K562 (cell line): ENCODE measurements around the gene HYPK. TPM values are rescaled to one million over a fixed set of nuclear protein-coding genes. Genes with fewer than 3 reads are reported as not detected.

Experiments
- BDP1 ChIP-seq: IDR thresholded peaks from 3 replicates; pipeline ENCODE4 v1.6.1; 2011; ENCODE audit not compliant: insufficient read length, insufficient read depth
- EP400 ChIP-seq: fragments of 450-650 bp; IDR thresholded peaks from 2 replicates; pipeline ENCODE4 v1.6.1; 2017; ENCODE audit warnings: antibody characterized with exemption, mild to moderate bottlenecking, moderate library complexity
- FOXA1 ChIP-seq: fragments of 450-650 bp; IDR thresholded peaks from 2 replicates; pipeline ENCODE4 v1.6.1; 2016; ENCODE audit warnings: mild to moderate bottlenecking, borderline replicate concordance
- HCFC1 ChIP-seq: IDR thresholded peaks from 2 replicates; pipeline ENCODE4 v1.6.1; 2012; ENCODE audit warnings: low read depth, low read length, improper control_type of control experiment
- KDM2B ChIP-seq: fragments of 250-450 bp; sonication (Bioruptor Pico); IDR thresholded peaks from 2 replicates; pipeline ENCODE4 v1.8.0; 2021; ENCODE audit warnings: mild to moderate bottlenecking, moderate library complexity
- MEIS2 ChIP-seq: fragments of 450-650 bp; IDR thresholded peaks from 2 replicates; pipeline ENCODE4 v1.6.1; 2014; ENCODE audit warnings: mild to moderate bottlenecking; ENCODE audit not compliant: partially characterized antibody
- NFATC3 ChIP-seq: fragments of 450-650 bp; IDR thresholded peaks from 2 replicates; pipeline ENCODE4 v1.6.1; 2017; ENCODE audit warnings: mild to moderate bottlenecking
- SMARCC2 ChIP-seq: fragments of 450-650 bp; IDR thresholded peaks from 2 replicates; pipeline ENCODE4 v1.6.1; 2017; ENCODE audit warnings: antibody characterized with exemption, moderate library complexity, mild to moderate bottlenecking, low read depth
- SNIP1 ChIP-seq: fragments of 450-650 bp; IDR thresholded peaks from 2 replicates; pipeline ENCODE4 v1.7.1; 2017; ENCODE audit warnings: low read depth, mild to moderate bottlenecking
- TOE1 ChIP-seq, 2 experiments: fragments of 450-650 bp in 1 of 2; sonication (generic) in 1 of 2; formaldehyde crosslinking in 1 of 2; IDR thresholded peaks; 2 replicates each; pipeline versions ENCODE4 v1.7.1 to v1.8.0; 2016 to 2022; ENCODE audit warnings: borderline replicate concordance in 2 of 2, mild to moderate bottlenecking in 2 of 2, antibody characterized with exemption in 1 of 2, inconsistent platforms in 1 of 2, low read depth in 1 of 2, missing genetic modification reagents in 1 of 2, moderate library complexity in 1 of 2
- U2AF1 ChIP-seq: fragments of 200-400 bp; formaldehyde crosslinking; optimal IDR thresholded peaks from 2 replicates; pipeline ENCODE3; 2017; ENCODE audit warnings: mild to moderate bottlenecking, low read depth, low read length, moderate library complexity
- ZC3H8 ChIP-seq: fragments of 450-650 bp; IDR thresholded peaks from 2 replicates; pipeline ENCODE4 v1.6.1; 2017
- ZNF134 ChIP-seq: fragments of 250-450 bp; sonication (Bioruptor Pico); conservative IDR thresholded peaks from 2 replicates; pipeline ENCODE4 v1.4.0; 2020
- ZSCAN32 ChIP-seq: fragments of 450-650 bp; formaldehyde crosslinking; IDR thresholded peaks from 2 replicates; pipeline ENCODE4 v1.4.0; 2020; ENCODE audit warnings: mild to moderate bottlenecking, moderate library complexity
- polyA plus RNA-seq, 8 experiments: library from polyadenylated mRNA; depleted of rRNA in 4 of 8; stranded (reverse) in 5 of 8; unstranded in 3 of 8; fragments of >200 nt; fragmentation: Nextera tagmentation in 2 of 8; fragmentation: Illumina TruSeq in 1 of 8; extraction: Ambion mirVana in 2 of 8; extraction: Trizol in 1 of 8; gene quantifications; 2 replicates each; pipeline versions ENCODE4 v1.2.1 to v1.2.3, GENCODE V29; 2011 to 2014; ENCODE audit warnings: inconsistent platforms in 1 of 8, missing spikeins in 1 of 8
- total RNA-seq, 7 experiments: library from RNA; depleted of rRNA in 6 of 7; stranded (reverse); fragments of >200 nt in 6 of 7; fragmentation: Illumina TruSeq in 2 of 7; extraction: Trizol in 2 of 7; gene quantifications; 2 replicates each; pipeline versions ENCODE4 v1.2.1 to v1.2.3, GENCODE V29; 2011 to 2021; ENCODE audit warnings: low replicate concordance in 1 of 7
- TF ChIP-seq, protein P1 (sequence below): fragments of 250-450 bp; sonication (Bioruptor Pico); IDR thresholded peaks from 2 replicates; pipeline ENCODE4 v1.8.0; 2022; ENCODE audit warnings: inconsistent platforms
- TF ChIP-seq, protein P2 (sequence below): fragments of 450-650 bp; formaldehyde crosslinking; IDR thresholded peaks from 2 replicates; pipeline ENCODE4 v1.4.0; 2020; ENCODE audit warnings: mild to moderate bottlenecking
- TF ChIP-seq, protein P3 (sequence below): fragments of 150-350 bp; conservative IDR thresholded peaks from 2 replicates; pipeline ENCODE4 v1.6.1; 2014; ENCODE audit warnings: low read length
- TF ChIP-seq, protein P4 (sequence below), 3 experiments: fragments of 200-800 bp in 1 of 3; sonication (Bioruptor generic) in 1 of 3; sonication (generic) in 1 of 3; formaldehyde crosslinking in 1 of 3; IDR thresholded peaks; 2 replicates each; pipeline versions ENCODE4 v1.6.1 to v1.8.0; 2016 to 2022; ENCODE audit warnings: mild to moderate bottlenecking in 2 of 3, missing compliant biosample characterization in 2 of 3, missing genetic modification characterization in 2 of 3, missing genetic modification reagents in 1 of 3
- TF ChIP-seq, protein P5 (sequence below): sonication (generic); formaldehyde crosslinking; IDR thresholded peaks from 2 replicates; pipeline ENCODE4 v1.9.0; 2022; ENCODE audit warnings: mild to moderate bottlenecking, missing genetic modification reagents
- TF ChIP-seq, protein P6 (sequence below): fragments of 450-650 bp; IDR thresholded peaks from 2 replicates; pipeline ENCODE4 v1.6.1; 2016; ENCODE audit warnings: low read depth, mild to moderate bottlenecking, moderate library complexity

Gene HYPK
- total and polyA plus RNA-seq, 9 of the 15 experiments (the other 6 are each of a cell fraction or from before 2014, with no cell fraction given) = 7.2 to 28.0 (median 21.1) TPM

DNA sequence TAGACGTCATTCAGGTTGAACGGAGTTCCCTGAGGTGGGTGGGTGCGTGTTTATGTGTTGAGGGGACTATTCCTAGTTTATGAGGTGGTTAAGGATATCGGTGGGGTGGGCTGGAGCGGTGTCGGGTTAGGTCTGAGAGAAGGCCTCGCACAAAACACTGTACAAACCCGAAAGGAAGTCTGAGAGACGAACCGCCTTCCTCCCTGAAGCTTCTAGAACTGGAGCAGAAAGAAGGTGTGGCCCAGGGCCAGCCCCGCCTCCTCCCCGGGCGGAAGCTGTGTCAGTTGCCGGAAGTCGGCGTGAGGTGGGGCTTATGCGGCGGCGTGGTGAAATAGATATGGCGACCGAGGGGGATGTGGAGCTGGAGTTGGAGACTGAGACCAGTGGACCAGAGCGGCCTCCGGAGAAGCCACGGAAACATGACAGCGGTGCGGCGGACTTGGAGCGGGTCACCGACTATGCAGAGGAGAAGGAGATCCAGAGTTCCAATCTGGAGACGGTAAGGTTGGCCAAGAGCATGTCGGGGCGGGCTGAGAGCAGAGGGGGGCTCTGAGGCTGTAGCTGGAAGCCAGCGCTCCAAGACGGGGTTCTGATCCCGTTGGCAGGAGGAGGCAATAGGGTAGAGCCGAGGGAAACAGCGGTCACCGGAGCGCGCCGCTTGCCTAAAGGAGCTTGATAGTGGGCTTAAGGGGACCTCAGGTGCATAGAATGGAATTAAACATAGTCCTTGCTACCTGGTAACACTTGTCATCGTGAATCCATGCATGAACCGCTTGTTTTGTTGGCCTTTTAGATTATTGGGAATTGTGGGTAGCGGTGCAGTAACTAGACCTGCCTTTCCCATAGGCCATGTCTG, at the start of gene HYPK (continued):
- TF ChIP-seq, protein P1, sequence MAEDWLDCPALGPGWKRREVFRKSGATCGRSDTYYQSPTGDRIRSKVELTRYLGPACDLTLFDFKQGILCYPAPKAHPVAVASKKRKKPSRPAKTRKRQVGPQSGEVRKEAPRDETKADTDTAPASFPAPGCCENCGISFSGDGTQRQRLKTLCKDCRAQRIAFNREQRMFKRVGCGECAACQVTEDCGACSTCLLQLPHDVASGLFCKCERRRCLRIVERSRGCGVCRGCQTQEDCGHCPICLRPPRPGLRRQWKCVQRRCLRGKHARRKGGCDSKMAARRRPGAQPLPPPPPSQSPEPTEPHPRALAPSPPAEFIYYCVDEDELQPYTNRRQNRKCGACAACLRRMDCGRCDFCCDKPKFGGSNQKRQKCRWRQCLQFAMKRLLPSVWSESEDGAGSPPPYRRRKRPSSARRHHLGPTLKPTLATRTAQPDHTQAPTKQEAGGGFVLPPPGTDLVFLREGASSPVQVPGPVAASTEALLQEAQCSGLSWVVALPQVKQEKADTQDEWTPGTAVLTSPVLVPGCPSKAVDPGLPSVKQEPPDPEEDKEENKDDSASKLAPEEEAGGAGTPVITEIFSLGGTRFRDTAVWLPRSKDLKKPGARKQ (CRISPR knock-in tag) = no peak
- TF ChIP-seq ZC3H8 (no peak), SNIP1 (no peak), NFATC3 (0 out of 2 replicates have a peak, but pooled peaks have one; percentile 19), BDP1 (no peak), EP400 (peak; percentile 96), ZNF134 (no peak), HCFC1 (peak; percentile 65), SMARCC2 (no peak), U2AF1 (no peak), TOE1 (IDR thresholded peaks at IDR 0.05; ENCODE audit: borderline replicate concordance) (peak; percentile 76; the same call in 1 of the 2 replicates), TOE1 (CRISPR knock-in tag; IDR thresholded peaks at IDR 0.05; ENCODE audit: borderline replicate concordance, low read depth) (no peak), KDM2B (CRISPR knock-in tag) (no peak), ZSCAN32 (CRISPR knock-in tag) (no peak), MEIS2 (peak; percentile 17), FOXA1 (no peak)
- TF ChIP-seq, protein P2, sequence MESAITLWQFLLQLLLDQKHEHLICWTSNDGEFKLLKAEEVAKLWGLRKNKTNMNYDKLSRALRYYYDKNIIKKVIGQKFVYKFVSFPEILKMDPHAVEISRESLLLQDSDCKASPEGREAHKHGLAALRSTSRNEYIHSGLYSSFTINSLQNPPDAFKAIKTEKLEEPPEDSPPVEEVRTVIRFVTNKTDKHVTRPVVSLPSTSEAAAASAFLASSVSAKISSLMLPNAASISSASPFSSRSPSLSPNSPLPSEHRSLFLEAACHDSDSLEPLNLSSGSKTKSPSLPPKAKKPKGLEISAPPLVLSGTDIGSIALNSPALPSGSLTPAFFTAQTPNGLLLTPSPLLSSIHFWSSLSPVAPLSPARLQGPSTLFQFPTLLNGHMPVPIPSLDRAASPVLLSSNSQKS = no peak
- TF ChIP-seq, protein P3, sequence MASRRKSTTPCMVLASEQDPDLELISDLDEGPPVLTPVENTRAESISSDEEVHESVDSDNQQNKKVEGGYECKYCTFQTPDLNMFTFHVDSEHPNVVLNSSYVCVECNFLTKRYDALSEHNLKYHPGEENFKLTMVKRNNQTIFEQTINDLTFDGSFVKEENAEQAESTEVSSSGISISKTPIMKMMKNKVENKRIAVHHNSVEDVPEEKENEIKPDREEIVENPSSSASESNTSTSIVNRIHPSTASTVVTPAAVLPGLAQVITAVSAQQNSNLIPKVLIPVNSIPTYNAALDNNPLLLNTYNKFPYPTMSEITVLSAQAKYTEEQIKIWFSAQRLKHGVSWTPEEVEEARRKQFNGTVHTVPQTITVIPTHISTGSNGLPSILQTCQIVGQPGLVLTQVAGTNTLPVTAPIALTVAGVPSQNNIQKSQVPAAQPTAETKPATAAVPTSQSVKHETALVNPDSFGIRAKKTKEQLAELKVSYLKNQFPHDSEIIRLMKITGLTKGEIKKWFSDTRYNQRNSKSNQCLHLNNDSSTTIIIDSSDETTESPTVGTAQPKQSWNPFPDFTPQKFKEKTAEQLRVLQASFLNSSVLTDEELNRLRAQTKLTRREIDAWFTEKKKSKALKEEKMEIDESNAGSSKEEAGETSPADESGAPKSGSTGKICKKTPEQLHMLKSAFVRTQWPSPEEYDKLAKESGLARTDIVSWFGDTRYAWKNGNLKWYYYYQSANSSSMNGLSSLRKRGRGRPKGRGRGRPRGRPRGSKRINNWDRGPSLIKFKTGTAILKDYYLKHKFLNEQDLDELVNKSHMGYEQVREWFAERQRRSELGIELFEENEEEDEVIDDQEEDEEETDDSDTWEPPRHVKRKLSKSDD = no peak
- TF ChIP-seq, protein P4, sequence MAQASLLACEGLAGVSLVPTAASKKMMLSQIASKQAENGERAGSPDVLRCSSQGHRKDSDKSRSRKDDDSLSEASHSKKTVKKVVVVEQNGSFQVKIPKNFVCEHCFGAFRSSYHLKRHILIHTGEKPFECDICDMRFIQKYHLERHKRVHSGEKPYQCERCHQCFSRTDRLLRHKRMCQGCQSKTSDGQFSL (CRISPR knock-in tag; IDR thresholded peaks at IDR 0.05) = no peak
- TF ChIP-seq, protein P4 (tag; IDR thresholded peaks at IDR 0.05) = no peak
- TF ChIP-seq, protein P5, sequence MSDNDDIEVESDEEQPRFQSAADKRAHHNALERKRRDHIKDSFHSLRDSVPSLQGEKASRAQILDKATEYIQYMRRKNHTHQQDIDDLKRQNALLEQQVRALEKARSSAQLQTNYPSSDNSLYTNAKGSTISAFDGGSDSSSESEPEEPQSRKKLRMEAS (CRISPR knock-in tag) = peak; percentile 44; the same call in 1 of the 2 replicates
- TF ChIP-seq, protein P6, sequence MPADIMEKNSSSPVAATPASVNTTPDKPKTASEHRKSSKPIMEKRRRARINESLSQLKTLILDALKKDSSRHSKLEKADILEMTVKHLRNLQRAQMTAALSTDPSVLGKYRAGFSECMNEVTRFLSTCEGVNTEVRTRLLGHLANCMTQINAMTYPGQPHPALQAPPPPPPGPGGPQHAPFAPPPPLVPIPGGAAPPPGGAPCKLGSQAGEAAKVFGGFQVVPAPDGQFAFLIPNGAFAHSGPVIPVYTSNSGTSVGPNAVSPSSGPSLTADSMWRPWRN = no peak
